H1 (cell line): ENCODE data around the gene TRIM56. TPM values are rescaled to one million over a fixed set of nuclear protein-coding genes. Genes with fewer than 3 reads are reported as not detected.

Source experiments
- ASH2L ChIP-seq: fragments of 200-600, 300-600 bp; sonication (generic); IDR thresholded peaks from one replicate; pipeline ENCODE4 v1.7.1; 2017; ENCODE audit warnings: low read length
- ATF2 ChIP-seq: IDR thresholded peaks from 2 replicates; pipeline ENCODE4 v1.6.1; 2012; ENCODE audit warnings: low read length, inconsistent platforms
- CEBPB ChIP-seq: IDR thresholded peaks from 2 replicates; pipeline ENCODE4 v1.6.1; 2012; ENCODE audit warnings: low read depth, low read length
- CTBP2 ChIP-seq: IDR thresholded peaks from 2 replicates; pipeline ENCODE4 v1.7.0; 2011; ENCODE audit warnings: borderline replicate concordance, mild to moderate bottlenecking, moderate library complexity, mixed read lengths, low read length; ENCODE audit not compliant: insufficient read depth, insufficient read length
- GABPA ChIP-seq: IDR thresholded peaks from 2 replicates; pipeline ENCODE4 v1.6.1; 2011; ENCODE audit warnings: mild to moderate bottlenecking, low read length, moderate library complexity, borderline replicate concordance; ENCODE audit not compliant: insufficient read depth
- SIRT6 ChIP-seq: IDR thresholded peaks from one replicate; pipeline ENCODE4 v1.7.1; 2012; ENCODE audit warnings: low read length, inconsistent platforms
- polyA plus RNA-seq, 7 experiments: library from polyadenylated mRNA; depleted of rRNA in 3 of 7; stranded (reverse) in 5 of 7; unstranded in 2 of 7; fragments of >200 nt in 5 of 7; fragments of 200-250 nt in 2 of 7; gene quantifications; 1 replicate in 5 of 7; 2 replicates in 1 of 7; 4 replicates in 1 of 7; pipeline versions ENCODE4 v1.2.1 to v1.2.3, GENCODE V29; 2011 to 2013; ENCODE audit warnings: missing spikeins in 2 of 7, mixed read lengths in 2 of 7
- total RNA-seq: library from RNA; stranded (reverse); fragmentation: NEBNext Ultra II Directional; extraction: Animal tissue kit (Norgen Biotek cat#: 25700); gene quantifications from 2 replicates; pipeline ENCODE4 v1.2.1, GENCODE V29; 2021
- TF ChIP-seq, protein P1 (sequence below), 3 experiments: IDR thresholded peaks; 1 replicate in 2 of 3; 2 replicates in 1 of 3; pipeline versions ENCODE4 v1.5.1 to v1.6.1; 2011; ENCODE audit warnings: low read length in 3 of 3, mild to moderate bottlenecking in 3 of 3, inconsistent platforms in 2 of 3, low read depth in 1 of 3, moderate library complexity in 1 of 3; ENCODE audit not compliant: insufficient read depth in 1 of 3; ENCODE audit errors: control extremely low read depth in 1 of 3

The TRIM56 gene
- total and polyA plus RNA-seq, 2 of the 8 experiments (the other 6 are each of a cell fraction or from before 2014, with no cell fraction given) = 2.0 to 17.5 TPM

DNA sequence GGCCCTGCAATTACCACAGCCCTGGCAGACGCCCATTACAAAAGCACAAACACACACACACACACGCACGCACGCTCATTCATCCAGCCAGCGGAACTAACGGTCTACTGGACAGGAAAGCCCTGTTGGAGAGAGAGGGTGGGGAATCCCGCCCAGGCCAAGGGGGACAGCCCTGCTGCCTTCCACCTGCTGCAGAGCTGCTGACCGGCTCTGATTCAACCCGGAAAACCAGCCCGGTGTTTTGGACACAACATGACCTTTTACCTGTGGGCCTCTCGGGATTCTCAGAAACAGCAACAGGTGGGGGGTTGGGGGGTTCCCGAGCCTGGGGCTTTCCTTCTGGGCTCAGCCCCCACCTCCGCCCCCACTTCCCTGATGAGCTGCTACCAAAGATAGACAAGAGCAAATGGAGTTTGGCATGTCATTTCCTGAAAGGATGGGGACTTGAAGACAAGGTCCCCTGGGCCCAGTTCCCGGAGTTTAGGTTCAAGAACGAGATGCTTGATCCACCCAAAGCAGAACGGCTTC is 23.1 kb downstream of the TRIM56 start (continued):
- TF ChIP-seq ASH2L (no peak), CTBP2 (no peak), GABPA (no peak), SIRT6 (no peak), ATF2 (no peak), CEBPB (no peak)
- TF ChIP-seq, protein P1, sequence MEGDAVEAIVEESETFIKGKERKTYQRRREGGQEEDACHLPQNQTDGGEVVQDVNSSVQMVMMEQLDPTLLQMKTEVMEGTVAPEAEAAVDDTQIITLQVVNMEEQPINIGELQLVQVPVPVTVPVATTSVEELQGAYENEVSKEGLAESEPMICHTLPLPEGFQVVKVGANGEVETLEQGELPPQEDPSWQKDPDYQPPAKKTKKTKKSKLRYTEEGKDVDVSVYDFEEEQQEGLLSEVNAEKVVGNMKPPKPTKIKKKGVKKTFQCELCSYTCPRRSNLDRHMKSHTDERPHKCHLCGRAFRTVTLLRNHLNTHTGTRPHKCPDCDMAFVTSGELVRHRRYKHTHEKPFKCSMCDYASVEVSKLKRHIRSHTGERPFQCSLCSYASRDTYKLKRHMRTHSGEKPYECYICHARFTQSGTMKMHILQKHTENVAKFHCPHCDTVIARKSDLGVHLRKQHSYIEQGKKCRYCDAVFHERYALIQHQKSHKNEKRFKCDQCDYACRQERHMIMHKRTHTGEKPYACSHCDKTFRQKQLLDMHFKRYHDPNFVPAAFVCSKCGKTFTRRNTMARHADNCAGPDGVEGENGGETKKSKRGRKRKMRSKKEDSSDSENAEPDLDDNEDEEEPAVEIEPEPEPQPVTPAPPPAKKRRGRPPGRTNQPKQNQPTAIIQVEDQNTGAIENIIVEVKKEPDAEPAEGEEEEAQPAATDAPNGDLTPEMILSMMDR (IDR thresholded peaks at IDR 0.05; ENCODE audit: control extremely low read depth in 1 of 3, insufficient read depth in 1 of 3, low read depth in 1 of 3, low read length in 3 of 3) = no peak
